HG03460 (cell line): ENCODE data around the gene CUX1.
"Not testable (repeated sequence)": the region's sequence is repeated elsewhere in the genome, so short reads cannot be mapped to it uniquely, and the experiment has no call there.

Source experiments
- ATAC-seq: cut with Tn5 transposase; IDR thresholded peaks from one replicate; pipeline ENCODE4 v1.9.1; 2021; ENCODE audit not compliant: unreplicated experiment

CUX1 gene

DNA sequence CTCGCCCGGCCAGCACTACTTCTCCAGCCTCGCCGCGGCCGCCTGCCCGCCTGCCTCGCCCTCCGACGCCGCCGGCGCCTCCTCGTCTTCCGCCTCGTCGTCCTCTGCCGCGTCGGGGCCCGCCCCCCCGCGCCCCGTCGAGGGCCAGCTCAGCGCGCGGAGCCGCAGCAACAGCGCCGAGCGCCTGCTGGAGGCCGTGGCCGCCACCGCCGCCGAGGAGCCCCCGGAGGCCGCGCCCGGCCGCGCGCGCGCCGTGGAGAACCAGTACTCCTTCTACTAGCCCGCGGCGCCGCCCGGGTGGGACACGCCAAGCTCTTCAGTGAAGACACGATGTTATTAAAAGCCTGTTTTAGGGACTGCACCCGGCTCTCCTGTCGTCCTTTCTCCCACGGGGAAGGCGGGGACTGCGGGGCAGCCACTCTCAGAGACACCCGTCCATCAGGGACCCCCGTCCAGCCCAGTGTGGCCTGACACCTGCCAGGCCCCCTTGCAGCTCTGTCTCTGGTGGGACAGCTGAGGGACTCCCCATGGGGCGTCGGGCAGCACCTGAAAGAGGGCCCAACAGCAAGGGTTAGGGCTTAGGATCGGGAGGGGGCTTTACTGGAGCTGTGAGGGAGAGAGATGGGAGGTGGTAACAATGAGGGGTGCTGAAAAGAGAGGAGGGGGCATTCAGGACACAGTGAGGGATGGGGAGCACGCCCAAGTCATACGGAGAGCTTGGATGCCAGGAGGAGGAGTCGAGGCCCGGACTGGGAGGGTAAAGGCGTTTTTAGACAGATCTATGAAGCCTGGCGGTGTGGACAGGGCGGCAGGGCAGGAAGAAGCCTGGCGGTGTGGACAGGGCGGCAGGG lies 504.1 kb downstream of the CUX1 start:
- no peak for ATAC-seq

DNA sequence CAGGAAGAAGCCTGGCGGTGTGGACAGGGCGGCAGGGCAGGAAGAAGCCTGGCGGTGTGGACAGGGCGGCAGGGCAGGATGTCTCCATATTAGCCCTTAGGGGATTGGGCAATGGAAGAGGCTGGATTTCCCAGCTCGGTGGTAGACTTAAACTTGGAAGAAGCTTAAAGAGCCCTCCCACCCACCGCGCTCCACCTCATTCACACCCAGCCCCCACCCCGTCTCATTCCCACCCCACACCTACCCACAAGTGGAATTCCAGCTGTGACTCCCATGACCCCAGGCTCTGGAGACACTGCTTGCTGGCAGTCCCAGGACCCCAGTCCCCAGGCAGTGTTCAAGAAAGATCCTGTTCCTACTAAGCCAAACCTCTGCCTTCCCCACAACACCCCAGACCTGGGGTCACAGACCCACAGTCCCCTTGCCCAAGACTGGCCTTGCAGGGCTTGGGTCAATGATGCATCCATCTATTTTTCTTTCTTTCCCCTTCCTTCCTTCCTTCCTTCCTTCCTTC lies 504.8 kb downstream of the CUX1 start:
- ATAC-seq: no peak

DNA sequence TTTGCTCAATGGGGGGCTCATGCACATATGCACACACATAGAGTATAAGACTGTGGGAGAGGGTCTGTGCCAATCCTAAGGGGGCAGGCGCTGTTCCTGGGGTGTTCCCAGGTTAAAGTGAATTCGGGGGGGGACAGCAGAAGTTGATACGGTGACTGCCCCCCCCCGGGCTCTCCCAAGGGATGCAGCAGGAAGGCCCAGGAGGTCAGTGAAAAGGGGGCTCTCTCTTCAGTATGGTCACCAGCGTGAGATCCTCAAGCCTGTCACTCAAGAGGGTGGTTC lies 506.4 kb downstream of the CUX1 start:
- no peak for ATAC-seq

DNA sequence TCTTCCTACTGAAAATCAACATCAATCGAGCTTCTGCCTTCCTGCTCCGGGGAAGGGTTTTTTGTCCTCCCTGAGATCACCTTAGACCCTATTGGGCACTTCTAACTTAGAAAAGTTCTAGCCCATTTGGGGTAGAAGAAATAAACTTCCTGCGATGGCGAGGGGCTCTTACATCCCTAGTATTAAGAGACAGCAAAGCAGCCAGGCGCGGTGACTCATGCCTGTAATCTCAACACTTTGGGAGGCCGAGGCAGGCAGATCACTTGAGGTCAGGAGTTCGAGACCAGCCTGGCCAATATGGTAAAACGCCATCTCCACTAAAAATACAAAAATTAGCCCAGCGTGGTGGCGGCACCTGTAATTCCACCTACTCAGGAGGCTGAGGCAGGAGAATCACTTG lies 507.7 kb downstream of the CUX1 start:
- not testable (repeated sequence) for ATAC-seq

DNA sequence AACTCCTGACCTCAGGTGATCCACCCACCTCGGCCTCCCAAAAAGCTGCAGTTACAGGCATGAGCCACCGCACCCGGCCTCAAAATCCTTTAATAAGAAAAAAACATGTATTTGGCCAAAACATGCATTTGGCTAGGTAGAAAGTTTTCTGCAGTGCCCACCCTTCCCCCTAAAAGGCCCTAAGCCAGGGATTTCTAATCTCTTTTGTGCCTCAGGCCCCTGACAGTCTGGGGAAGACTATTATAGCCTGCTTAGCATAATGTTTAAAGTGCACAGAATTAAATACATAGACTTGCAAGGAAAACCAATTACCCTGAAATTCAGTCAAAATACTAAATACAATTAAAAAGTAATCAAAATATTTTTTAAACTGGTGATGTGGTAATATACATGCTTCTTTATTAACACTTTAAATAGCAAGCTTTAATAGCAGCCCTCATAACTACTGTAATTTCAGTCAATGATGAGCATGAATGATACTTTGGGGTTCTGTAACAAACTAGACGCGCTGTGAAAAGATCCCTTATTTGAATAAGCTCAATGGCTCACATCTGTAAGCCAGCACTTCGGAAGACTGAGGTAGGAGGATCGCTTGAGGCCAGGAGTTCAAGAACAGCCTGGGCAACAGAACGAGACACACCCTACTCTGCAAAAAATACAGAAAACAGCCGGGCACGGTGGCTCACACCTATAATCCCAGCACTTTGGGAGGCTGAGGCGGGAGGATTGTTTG lies 508.9 kb downstream of the CUX1 start:
- no peak for ATAC-seq

DNA sequence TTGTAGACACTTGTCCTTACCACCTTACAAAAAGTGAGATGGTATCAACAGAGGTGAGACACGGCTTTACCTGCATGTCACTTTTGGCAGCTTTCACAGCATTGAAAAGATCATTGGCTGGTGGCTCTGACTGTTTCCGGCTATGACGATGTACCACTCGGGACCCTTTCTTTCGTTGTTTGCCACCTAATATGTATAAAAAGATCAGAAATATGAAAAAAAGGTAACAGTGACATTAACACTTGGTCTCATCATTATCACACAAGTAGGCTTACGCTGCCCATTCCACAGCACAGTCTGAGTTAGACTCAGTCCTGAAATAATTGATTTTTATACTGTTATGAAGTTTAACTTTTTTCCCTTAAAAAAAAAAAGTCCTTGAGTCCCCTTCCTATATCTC lies 509.8 kb downstream of the CUX1 start:
- not testable (repeated sequence) for ATAC-seq

DNA sequence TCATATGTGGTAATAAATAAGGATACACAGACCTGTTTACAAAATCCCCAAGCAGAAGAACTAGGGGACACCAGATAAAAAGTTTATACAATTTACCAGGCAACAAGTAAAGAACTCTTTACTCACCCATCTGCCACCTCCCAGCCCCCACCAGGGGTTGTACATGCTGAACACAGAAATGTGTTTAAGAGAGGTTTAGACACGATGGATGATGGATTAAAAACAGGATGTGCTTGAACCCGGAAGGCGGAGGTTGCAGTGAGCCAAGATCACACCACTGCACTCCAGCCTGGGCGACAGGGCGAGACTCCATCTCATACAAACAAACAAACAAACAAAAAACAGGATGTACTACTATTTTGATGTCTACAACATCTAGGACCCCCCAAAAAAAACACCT lies 511.4 kb downstream of the CUX1 start:
- not testable (repeated sequence) for ATAC-seq

DNA sequence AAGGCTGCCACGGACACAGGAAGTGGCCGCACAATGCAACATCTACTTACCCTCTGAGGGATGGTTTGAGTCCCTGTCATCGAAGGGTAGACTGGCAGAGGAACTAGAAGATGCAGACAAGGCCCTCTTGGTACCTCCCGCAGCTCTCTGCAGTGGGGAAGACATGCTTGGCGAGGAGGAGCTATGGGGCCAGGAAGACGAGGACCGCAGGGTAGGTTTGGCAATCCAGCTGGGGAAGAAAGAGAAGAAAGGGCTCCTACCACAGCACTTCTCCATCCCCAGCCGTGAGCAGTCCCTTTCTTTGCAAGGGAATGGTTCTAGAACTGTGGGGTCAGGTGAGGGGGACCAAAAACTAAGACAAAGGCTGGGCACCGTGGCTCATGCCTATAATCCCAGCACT lies 511.9 kb downstream of the CUX1 start:
- not testable (repeated sequence) for ATAC-seq

DNA sequence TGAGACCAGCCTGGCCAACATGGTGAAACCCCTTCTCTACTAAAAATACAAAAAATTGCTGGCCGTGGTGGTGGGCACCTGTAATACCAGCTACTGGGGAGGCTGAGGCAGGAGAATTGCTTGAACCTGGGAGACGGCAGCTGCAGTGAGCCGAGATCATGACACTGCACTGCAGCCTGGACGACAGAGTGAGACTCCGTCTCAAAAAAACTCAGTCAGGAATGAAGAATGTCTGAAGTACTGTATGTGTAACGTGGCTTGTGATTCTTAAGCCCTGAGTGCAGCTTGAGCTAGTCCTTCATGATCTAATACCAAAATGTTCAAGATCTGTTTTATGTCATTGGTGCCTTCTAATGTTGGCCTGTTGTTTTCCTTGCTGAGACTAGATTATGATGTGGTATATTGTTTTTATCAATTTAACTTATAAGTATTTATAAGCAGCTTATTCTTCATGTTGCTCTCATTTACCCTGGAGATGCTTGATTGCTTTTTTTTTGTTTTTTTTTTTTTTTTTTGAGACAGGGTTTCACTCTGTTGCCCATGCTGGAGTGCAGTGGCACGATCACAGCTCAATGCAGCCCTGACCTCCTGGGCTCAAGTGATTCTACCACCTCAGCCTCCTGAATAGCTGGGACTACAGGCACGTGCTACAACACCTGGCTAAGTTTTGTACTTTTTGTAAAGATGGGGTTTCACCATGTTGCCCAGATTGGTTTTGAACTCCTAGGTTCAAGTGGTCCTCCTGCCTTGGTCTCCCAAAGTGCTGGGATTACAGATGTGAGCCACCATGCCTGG lies 513.4 kb downstream of the CUX1 start:
- ATAC-seq: not testable (repeated sequence)
